ENCODE results near the gene TFAM.
"Not testable (repeated sequence)": the region's sequence is repeated elsewhere in the genome, so short reads cannot be mapped to it uniquely, and the experiment has no call there.

TFAM gene

GRCh38 chr10:58372607-58373441 is 12.4 kb upstream of the TFAM start:
- no peak for DNase-seq (ENCODE audit: low spot score)

GRCh38 chr10:58373442-58373827 is 11.8 kb upstream of the TFAM start:
- no peak for DNase-seq (ENCODE audit: low spot score)

GRCh38 chr10:58382489-58382995 is 2.7 kb upstream of the TFAM start:
- DNase-seq (ENCODE audit: low spot score) = no peak

GRCh38 chr10:58384095-58384494 is 1.1 kb upstream of the TFAM start:
- DNase-seq (ENCODE audit: low spot score) = peak; percentile 34

- DNase-seq (ENCODE audit: low spot score) = peak; percentile 0
Measured at GRCh38 chr10:58384544-58384998, 639 bp upstream of the TFAM start.

GRCh38 chr10:58385784-58386112 is 538 bp downstream of the TFAM start:
- DNase-seq (ENCODE audit: low spot score) = no peak

GRCh38 chr10:58389024-58389423 is 3.8 kb downstream of the TFAM start:
- DNase-seq (ENCODE audit: low spot score) = no peak

GRCh38 chr10:58393317-58393716 is 8.1 kb downstream of the TFAM start:
- no peak for DNase-seq (ENCODE audit: low spot score)

GRCh38 chr10:58394471-58394870 is 9.3 kb downstream of the TFAM start:
- no peak for DNase-seq (ENCODE audit: low spot score)

- DNase-seq (ENCODE audit: low spot score) = no peak
Measured at GRCh38 chr10:58396057-58396456, 10.8 kb downstream of the TFAM start.

- DNase-seq (ENCODE audit: low spot score) = no peak
Measured at GRCh38 chr10:58397830-58398229, 12.6 kb downstream of the TFAM start.

- no peak for DNase-seq (ENCODE audit: low spot score)
Measured at GRCh38 chr10:58399410-58399809, 14.2 kb downstream of the TFAM start.

GRCh38 chr10:58400609-58401008 is 15.4 kb downstream of the TFAM start:
- DNase-seq (ENCODE audit: low spot score) = no peak

- no peak for DNase-seq (ENCODE audit: low spot score)
Measured at GRCh38 chr10:58404001-58404400, 18.8 kb downstream of the TFAM start.

- no peak for DNase-seq (ENCODE audit: low spot score)
Measured at GRCh38 chr10:58409956-58410610, 24.9 kb downstream of the TFAM start.

- DNase-seq (ENCODE audit: low spot score) = no peak
Measured at GRCh38 chr10:58412502-58412961, 27.3 kb downstream of the TFAM start.

- no peak for DNase-seq (ENCODE audit: low spot score)
Measured at GRCh38 chr10:58414270-58415041, 29.2 kb downstream of the TFAM start.

GRCh38 chr10:58415757-58416156 is 30.5 kb downstream of the TFAM start:
- DNase-seq (ENCODE audit: low spot score) = no peak

- DNase-seq (ENCODE audit: low spot score) = not testable (repeated sequence)
Measured at GRCh38 chr10:58417902-58418301, 32.7 kb downstream of the TFAM start.

- no peak for DNase-seq (ENCODE audit: low spot score)
Measured at GRCh38 chr10:58424176-58424575, 39.0 kb downstream of the TFAM start.

- DNase-seq (ENCODE audit: low spot score) = not testable (repeated sequence)
Measured at GRCh38 chr10:58428436-58428835, 43.2 kb downstream of the TFAM start.

- DNase-seq (ENCODE audit: low spot score) = no peak
Measured at GRCh38 chr10:58431903-58432302, 46.7 kb downstream of the TFAM start.

Data from CD4-positive, alpha-beta T cell treated with Interleukin-6 at 100 ng/mL for 8 hours (primary cell).